Stomach (tissue), 4 donors: Measurements from ENCODE around the gene GMDS.
"Not testable (repeated sequence)": the region's sequence is repeated elsewhere in the genome, so short reads cannot be mapped to it uniquely, and the experiment has no call there.

Source experiments
- EP300 ChIP-seq: sonication (generic); formaldehyde crosslinking; IDR thresholded peaks from one replicate; pipeline ENCODE4 v1.6.1; 2017; ENCODE audit warnings: antibody characterized with exemption
- POLR2A ChIP-seq, 4 donors: fragments of 450-650 bp; IDR thresholded peaks; one replicate each; pipeline ENCODE4 v1.6.1; 2016; ENCODE audit warnings: antibody characterized with exemption in 4 of 4, control low read depth in 2 of 4, mild to moderate bottlenecking in 1 of 4, moderate library complexity in 1 of 4
- POLR2AphosphoS5 ChIP-seq, 3 donors: sonication (generic); formaldehyde crosslinking; IDR thresholded peaks; one replicate each; pipeline ENCODE4 v1.6.1; 2016; ENCODE audit warnings: antibody characterized with exemption in 3 of 3
- TF ChIP-seq, protein P1 (sequence below), 7 experiments: fragments of 450-650 bp in 4 of 7; fragments of 200-600 bp in 3 of 7; sonication (generic) in 3 of 7; IDR thresholded peaks; one replicate each; pipeline ENCODE4 v1.5.1; 2016 to 2019; ENCODE audit warnings: antibody characterized with exemption in 7 of 7, control low read depth in 2 of 7, mild to moderate bottlenecking in 1 of 7

DNA sequence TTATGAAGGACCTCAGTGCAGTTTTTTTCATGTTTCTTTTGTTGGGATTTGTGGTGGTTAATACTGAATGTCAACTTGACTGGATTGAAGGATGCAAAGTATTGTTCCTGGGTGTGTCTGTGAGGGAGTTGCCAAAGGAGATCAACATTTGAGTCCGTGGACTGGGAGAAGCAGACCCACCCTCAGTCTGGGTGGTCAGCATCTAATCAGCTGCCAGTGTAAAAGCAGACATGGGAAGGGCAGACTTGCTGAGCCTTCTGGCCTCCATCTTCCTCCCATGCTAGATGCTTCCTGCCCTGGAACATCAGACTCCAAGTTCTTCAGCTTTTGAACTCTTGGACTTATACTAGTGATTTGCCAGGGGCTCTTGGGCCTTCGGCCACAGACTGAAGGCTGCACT is 553.6 kb downstream of the GMDS start:
- not testable (repeated sequence) for TF ChIP-seq POLR2A (IDR thresholded peaks at IDR 0.05); EP300; POLR2AphosphoS5 (IDR thresholded peaks at IDR 0.05)
- TF ChIP-seq, protein P1, sequence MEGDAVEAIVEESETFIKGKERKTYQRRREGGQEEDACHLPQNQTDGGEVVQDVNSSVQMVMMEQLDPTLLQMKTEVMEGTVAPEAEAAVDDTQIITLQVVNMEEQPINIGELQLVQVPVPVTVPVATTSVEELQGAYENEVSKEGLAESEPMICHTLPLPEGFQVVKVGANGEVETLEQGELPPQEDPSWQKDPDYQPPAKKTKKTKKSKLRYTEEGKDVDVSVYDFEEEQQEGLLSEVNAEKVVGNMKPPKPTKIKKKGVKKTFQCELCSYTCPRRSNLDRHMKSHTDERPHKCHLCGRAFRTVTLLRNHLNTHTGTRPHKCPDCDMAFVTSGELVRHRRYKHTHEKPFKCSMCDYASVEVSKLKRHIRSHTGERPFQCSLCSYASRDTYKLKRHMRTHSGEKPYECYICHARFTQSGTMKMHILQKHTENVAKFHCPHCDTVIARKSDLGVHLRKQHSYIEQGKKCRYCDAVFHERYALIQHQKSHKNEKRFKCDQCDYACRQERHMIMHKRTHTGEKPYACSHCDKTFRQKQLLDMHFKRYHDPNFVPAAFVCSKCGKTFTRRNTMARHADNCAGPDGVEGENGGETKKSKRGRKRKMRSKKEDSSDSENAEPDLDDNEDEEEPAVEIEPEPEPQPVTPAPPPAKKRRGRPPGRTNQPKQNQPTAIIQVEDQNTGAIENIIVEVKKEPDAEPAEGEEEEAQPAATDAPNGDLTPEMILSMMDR (IDR thresholded peaks at IDR 0.05) = not testable (repeated sequence)
